NCI-H1092 (cell line): Measurements from ENCODE around the gene MYZAP.

ENCODE experiments used
- DNase-seq: peaks from one replicate; lab custom pipeline; 2025; lab: John Stamatoyannopoulos, UW

Gene MYZAP

DNA sequence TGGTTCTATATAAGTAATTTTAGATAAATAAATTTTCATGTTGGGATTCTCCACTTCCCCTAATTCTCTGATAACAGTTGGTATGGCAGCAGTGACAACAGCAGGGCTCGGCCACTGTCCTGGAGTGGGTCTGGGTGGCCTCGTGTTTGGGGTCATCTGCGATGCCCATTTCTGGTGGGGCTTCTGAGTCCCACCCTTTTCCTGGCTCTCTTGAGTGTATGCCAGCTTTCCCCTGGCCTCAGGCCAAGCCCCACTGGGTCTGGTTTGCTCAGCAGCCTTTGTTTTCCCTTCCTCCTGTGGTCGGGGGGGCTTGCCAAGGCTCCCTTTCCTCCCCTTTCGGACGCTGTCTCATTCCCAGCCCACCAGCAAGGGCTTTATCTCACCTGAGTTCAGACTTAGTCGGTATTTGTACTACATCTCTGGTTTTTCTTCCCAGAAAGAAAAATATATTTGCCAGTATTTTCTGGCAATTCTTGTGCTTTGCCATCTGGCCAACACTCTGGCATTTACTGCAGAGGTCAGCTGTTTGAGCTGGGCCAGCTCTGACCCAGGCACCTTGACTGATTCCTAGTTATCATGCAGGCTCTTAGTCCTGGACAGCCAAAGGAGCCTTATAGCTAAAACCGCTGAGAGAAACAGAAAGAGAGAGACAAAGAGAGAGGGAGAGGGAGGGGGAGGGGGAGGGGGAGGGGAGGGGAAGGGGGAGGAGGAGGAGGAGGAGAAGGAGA is 35.2 kb downstream of the MYZAP start:
- no peak for DNase-seq

DNA sequence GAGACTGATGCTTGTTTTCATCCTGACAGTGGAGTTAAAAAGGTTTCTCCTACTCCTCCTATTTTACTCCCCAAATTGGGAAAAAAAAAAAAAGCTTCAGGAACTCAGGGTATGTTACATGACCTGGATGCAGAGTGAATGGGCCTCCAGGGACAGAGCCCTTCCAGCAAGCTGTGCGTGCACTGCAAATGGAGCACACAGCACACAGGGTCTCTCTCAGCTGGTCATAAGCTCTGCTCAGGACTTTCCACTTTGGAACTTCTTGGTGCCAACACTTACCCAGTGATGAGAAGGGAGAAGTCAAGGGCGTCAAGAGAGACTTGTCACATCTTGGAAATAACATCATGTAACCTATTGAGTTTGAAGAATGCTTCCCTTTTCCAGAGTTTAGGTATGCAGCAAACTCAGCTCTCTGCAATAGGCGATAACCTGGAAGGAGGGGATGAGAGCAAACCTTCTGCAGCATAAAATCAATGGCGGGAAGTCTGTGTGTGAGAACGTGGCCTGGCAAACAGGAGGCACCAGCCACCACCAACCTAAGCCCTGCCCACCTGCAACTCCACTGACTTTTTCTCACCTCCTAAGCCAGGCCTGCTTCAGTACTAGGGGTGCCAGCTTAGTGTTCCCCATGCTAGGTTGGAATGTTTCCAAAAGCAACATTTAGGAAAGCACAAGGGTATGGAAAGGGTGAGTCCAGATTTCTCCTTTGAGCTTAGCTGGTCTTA is 39.8 kb downstream of the MYZAP start:
- no peak for DNase-seq

DNA sequence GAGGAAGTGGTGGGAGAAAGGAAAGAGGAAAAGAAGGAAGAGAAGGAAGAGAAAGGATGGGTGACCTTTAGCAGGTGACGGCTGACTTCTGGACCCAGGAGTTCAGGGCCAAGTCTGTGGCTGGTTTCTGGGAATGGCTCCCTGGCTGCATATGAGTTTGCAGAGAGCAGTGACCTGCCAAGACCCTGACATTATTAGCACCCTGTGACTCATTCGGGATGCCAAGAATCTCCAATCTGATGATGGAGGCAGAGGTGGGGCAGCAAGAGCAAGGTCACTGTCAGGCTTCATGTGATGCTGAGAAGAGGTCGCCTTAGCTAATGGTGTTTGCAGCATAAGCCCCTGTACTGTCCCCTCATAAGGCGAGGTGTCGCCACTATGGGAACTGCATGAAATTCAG is 42.6 kb downstream of the MYZAP start:
- DNase-seq = no peak

DNA sequence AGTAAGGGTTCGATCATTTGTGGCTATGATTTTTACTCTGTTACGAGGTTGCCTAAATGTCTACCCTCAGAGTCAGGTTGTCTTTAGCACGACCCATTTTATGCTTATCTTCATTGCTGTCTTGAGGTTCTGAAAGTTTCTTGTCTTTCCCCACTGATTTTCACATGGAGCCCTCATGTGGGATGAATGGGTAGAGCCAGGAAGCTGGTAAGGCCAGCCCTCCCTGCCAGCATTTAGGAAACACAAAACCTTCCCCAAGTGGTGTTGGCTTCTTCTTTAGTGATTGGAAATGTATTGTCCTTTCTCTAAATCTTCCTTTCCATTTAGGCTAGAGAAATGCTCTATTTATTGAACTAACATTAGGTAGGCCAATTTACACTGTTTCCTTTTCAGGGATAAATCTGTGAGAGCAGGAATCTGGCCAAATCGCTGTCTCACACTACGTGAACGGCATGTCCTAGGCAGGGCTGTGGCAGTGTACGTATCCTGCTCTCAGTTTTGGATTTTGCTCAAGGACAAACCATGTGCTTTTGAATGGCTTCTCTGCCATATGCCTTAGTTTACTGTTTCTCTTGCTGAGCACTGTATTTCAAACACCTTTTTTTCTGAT is 43.7 kb downstream of the MYZAP start:
- DNase-seq = no peak

DNA sequence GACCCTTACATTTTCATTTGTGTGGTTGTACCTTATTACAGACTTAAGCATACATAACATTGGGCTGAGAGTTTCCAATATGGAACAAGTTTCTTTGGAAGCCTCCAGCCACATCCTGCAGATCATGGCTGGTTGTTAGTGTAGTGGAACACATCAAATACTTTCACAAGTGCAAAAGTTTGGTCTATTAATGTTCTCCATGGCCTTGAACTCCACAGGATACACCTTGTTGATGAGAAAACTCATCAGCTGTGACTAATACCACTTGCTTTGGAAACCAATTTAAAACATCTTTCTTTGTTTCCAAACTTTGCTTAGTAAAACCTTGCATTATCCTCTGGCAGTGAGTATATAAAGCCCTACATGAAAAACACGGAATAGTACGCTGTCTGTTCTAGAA is 46.1 kb downstream of the MYZAP start:
- no peak for DNase-seq

DNA sequence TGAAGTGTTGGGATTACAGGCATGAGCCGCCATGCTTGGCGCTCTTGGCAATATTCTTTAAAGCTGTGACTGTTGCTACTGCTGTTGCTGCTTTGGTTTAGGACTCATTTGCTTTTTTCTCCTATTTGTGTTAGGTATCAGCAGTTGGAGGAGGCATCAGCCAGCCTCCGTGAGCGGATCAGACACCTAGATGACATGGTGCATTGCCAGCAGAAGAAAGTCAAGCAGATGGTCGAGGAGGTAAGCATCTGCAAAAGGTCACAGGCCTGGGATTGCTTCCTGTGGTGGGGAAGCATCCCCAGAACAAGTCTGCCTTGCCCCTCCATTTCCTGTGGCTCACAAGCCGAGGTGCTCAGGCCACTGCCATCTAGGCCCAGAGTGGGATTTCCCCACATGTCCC is 47.6 kb downstream of the MYZAP start:
- DNase-seq = no peak

DNA sequence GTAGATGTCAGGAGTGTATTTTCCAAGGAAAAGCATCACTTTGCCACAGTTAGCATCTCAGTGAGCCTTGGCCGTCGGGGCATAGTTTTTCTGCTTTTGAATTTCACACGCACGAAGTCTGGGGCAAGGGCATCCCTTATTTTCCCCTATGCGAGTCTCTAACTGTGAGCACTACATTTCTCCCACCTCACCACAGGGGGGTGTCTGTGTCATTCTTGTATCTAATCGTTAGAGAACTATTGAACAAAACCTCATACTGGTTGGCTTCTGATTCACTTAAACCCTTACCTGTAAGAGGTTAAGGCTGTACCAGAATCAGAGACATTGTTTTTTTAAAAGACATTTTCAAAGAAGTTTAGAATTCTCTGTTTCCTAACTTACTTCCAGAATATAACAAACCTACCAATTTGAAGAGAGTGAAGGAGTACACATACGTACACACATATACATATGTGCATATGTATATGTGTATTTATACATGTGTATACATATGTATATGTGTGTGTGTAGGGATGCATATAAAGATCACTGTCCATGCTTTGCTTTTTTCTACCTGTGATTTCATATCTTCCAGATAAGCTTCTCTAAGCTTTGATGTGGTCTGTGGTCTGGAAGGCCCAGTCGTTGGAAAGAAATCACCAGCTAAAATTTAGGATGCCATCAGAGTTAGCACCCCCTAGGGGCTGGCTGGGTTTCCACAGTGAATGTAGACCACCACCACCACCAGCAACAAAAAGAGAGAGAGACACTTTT is 49.4 kb downstream of the MYZAP start:
- no peak for DNase-seq

DNA sequence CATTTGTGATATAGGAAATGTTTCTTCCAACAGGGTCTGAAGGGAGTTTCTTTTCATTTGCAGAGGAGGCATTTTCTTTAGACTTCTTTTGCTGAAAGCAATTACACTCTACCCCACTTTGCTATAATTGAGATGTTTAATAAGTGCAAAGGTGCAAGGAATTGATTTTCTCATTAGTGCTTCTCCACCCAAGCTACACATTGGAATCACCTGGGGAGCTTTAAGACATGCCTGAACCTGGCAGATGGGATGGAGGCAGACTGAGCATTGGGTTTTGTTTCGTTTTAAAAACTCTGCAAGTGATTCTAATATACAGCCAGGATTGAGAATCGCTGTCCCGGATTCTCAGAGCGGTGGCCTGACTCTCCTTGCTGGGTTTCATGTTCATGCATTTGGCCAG is 52.1 kb downstream of the MYZAP start:
- no peak for DNase-seq

DNA sequence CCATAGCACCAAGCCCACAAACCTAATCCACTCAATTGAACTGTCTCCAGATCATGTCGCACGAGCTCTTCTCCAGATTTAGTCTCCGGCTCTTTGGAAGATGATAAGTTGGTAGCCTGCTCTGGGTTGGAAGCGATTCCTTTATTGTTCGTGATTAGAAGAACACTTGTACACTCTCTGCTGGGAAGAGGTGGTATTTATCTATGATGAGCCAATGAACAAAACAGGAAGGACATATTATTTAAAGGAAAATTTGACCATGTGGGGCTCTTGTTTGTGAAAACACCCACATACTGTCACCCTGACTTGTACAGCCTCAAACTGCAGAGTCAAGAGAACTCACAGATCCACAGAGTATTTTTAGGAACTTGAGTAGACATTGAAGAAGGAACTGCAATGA is 54.4 kb downstream of the MYZAP start:
- no peak for DNase-seq

DNA sequence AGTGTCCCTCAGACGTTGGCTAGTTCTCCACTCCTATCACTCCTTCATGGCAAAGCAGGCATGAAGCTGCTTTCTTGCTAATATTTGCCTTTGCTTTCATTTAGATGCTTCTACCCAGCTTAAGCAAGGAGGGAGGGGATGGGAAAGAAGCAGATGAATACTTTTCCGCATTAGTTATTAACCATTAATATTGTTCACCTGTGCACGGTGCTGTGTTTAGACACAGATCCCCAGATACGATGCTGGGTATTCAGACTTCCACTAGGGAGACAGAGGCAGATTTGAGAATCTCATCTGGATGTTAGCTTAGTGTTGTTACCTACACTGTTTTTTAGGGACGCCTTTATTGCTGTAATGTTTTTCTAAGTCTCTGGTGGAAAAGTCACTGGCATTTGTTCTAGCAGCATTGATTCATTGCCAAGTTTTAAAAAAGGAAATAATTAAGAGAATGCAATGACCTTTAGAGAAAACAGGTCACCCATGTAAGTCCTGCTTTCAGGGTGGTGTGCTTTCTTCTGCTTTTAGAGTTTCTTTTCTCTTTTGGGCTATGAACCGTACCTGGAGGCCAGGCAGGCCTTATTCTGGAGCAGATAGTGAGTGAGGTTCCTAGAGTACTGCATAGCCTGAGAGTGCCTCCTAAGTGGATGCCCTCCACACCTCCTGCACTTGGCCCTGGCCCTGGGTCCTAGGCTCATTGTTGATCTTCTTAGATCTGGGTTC is 55.5 kb downstream of the MYZAP start:
- no peak for DNase-seq

DNA sequence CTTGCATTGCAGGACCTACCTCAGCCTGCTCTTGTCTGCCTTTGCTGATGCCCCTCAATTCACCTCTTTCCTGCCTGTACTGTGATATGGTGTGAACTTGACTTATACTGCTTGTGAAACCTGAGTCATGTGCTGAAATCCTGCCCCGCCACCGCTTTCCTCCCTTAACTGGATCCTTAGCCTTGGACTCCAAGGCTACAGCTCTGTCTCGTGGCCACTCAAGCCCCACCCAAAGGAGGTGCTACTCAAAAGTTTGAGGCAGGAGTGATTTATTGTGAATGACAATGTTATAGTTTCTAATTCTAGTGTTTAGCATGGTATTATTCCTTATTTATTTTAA is 56.1 kb downstream of the MYZAP start:
- no peak for DNase-seq

DNA sequence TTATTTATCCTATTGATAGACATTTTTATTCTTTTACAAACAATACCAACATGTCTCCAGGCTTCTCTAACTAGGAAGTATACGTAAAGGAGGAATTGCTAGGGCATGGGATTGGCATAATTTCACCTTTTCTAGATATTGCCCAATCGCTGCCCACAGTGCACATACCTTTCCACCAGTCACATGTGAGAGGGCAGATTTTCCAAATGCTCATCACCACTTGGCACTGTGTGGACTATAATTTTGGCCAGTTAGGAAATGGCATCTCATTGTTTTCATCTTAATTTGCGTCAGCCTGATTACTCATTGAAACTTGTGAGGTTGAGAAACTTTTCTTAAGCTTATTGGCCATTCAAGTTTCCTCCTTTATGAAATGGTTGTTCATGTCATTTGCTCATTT is 57.4 kb downstream of the MYZAP start:
- DNase-seq = no peak

DNA sequence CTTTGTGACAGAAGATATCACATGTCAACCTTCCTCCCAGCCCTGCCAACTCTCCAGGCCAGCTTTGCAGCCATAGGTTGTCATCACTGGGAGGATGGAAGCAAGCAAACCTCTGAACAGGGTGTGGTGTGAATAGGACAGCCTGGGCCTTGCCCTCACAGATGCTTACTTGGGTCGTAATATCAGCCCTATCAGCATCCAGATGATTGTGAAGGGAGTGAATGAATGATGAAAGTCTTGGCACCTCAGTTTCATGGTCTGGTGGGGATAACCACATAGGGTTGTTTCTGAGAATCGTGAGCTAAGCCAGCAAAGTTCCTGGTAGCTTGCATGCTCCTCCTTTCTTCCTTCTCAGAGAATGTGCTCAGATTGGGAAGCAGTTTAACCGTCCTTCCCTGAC is 59.7 kb downstream of the MYZAP start:
- DNase-seq = no peak

DNA sequence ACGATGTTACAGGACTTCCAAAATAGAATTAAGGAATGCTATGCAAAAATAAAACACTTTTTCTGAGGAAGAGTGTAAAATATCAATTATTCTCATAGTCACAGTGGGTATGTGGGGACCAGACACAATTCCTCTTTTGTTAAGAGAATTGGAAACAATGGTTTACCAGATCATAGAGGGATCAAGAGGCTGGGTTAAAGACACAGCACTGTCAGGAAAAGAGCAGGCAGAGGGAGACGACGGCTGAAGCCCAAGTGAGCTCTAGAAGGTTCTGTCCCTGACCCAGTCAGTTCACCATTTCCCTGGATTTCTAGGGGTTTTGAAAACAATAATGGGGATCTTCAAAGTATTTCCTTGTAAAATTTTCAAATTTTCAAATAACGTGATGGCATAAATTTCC is 60.8 kb downstream of the MYZAP start:
- DNase-seq = no peak

DNA sequence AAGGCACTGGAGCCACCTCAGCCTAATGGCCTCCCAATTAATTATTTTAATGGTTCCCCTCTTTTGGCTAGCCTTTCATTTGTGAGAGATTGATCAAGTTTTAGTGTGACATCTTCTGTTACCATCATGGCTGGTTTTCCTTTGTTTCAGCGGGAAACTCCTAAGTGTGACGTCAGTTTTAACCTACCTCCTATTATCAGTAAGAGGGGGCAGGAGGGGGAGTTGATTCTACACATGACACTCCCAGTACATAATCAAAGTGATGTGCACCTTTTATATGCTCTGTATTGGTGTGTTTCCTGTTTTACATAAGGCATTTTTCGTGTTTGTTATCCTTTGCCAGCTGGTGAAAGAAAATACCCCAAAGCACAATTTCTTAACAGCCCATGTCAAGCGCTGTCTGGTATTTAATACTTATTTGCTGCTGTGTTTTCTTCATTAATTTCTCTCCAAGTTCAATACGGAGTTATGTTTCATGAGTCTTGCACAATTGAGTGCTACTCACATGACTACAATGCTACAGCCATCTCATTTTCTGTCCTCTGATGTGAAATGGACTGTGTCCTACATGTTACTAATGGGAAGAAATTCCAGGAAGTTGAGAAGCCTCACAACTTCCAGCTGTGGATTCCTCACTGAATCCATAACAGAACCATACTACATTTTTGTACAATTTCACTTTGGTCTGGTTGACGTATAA is 62.6 kb downstream of the MYZAP start:
- DNase-seq = no peak

DNA sequence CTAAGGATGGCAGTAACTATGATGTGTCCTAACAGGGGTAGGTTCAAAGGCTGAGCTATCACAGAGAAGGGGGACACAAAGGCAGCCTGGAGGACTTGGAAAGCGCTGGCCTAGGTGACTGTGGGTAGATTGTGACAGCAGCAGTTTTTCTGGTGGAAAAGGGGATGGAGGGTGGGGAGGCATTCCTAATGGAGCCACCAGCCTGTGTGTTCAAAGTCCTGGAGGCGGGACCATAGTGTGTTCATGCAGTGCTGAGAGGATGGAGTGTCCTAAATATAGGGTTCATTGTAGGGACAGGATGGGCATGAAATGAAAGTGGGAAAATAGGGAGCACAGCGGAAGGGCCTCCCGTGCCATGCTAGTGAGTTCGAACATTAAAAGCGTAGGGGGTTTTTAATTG is 63.3 kb downstream of the MYZAP start:
- no peak for DNase-seq

DNA sequence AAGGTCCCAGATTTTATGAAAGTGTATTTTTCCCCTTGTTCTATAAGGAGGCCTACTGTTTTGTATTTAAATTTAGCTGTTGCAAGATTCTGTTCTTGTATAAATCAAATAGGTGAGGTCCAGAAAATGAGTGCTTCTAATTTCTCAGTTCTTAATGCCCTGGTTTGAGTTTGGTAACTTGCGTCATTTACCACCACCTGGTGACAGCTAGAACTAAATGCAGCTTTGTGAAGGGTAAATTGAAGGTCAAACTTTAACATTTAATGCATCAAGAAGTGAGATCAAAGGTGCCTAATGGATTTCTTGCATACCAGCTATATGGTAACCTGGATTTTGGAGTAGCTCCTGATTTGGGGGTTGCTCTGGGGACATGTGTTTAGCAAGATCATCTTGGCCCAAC is 64.1 kb downstream of the MYZAP start:
- no peak for DNase-seq

DNA sequence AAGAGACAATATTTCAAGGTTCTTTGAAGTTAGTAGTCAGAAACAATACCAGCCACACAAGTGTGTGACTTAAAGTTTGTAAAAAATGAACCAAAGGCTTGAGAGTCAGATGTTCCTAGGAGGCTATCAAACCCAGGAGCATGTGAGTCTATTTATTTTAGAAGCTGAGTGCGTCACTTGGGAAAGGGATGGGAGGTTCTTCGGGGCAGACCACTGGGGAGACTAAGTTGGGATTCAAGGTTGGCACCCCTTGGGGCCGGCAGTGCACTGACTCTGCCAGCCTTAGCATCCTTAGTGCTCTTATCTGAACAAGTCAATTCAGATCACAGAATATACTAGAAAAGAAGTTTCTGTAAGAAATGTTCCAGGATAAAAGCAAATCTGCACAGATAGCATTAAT is 64.7 kb downstream of the MYZAP start:
- no peak for DNase-seq

DNA sequence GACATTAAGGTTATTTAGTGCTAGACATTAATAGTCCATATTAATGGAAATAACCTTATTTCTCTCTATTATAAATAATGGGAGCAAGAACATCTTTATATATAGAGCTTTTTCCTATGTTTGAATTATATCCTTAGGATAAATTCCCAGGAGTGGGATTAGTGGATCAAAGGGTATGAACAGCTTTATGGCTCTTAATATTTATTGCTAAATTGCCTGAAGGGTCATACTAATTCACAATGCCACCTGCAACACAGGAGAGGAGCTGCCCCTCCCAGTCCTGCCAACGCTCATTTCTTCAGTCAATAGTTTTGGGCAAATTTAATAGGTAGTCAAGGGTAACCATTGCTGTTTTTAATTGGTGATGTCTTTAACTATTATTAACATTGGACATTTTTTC is 65.9 kb downstream of the MYZAP start:
- no peak for DNase-seq

DNA sequence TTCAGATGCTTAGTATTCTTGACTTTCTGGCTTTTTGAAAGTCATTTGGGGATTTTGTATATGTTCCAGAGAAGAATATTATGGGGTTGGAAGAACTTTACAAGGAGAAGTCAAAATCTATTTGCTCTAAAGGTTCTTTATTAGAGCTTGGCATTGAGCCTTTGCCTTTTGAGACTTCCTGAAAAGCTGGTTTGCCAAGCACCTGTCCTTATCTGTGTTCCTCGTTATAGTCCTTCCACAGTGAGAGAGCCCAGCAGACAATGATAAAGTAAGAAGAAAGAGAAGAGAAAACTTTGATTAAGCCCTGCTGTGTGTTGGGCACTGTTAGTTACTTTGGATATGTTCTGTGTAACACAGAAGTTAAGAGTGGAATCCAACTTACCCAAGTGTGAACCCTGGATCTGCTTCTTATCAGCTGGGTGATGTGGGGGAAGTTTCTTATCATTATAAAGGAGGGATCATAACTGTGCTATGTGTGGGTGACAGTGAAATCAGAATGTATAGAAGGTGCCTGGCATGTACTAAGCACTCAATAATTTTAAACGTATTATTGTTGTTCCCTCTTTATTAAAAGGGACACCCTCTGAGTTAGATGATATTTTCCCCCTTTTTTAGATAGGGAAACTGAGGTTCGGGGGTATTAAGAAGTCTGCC is 70.5 kb downstream of the MYZAP start:
- no peak for DNase-seq

DNA sequence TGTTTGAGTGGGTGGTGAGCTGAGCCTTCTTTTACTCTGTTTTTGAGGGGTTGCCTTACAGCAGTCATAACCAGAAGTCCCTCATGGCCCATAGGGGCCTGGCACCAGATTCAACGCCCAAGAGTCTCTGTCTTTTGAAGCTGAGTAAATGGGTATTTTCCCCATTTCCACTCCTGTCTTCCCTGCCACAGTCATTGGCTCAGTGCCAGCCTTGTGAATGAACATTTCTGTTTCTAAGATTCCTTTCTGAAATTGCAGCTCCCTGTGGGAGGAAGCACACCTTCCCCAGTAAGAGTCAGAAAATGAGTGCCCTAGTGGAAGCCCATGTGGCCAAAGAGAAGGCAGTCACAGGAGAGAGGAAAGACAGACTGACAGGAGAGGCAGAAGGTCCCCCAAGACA is 71.1 kb downstream of the MYZAP start:
- no peak for DNase-seq
